Left cardiac atrium (tissue), 4 donors: ENCODE results near the gene PCOLCE2. TPM values are rescaled to one million over a fixed set of nuclear protein-coding genes. Genes with fewer than 3 reads are reported as not detected.

Experiments used
- ATAC-seq, 2 donors: fragments of 200-7000 bp; cut with Tn5 transposase; one replicate each; pipeline ENCODE4 v1.9.1; 2020; ENCODE audit warnings: mild to moderate bottlenecking in 2 of 2, moderate library complexity in 2 of 2
- DNase-seq: peaks from one replicate; pipeline ENCODE4 v3.0.0-alpha.2; 2020
- intact Hi-C, 2 donors: fragments of 100-400 bp; cut with DNase I; formaldehyde crosslinking; loops; one replicate each; pipeline versions ENCODE4 v1.14.1 to v1.15.1; 2022 to 2023
- total RNA-seq, 2 donors: library from RNA; stranded (reverse); fragmentation: NEBNext Ultra II Directional; extraction: Animal tissue kit (Norgen Biotek cat#: 25700); gene quantifications; one replicate each; pipeline ENCODE4 v1.2.1, GENCODE V29; 2021
- donor health status: DM: no; HTN: yes; CAD: no.
- donor health status: DM: no; HTN: yes; CAD: no; lungs with severe emphysema.
- donor health status: DM: yes; HTN: yes; CAD: no.
- donor health status: Dilated cardiomyopathy.

Gene PCOLCE2
- total RNA-seq, 2 donors from 2014 or later = 126 to 153 TPM

DNA sequence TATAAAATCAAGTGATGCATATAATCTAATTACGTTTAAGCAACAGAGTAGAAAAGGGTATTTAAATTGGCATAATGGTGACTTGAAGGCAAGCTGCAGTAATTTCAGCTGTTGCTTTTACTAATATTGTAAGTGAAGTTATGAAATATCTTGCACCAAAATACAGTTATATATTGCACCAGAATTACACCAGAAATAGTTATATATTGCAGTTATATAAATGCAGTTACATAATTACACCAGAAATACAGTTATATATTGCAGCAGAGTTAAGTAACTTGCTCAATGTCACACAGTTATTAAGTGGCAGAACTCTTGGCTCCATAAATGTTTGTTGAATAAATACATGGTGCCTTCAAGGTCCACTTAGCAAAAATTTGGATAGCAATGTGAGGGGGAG, 51.4 kb downstream of the PCOLCE2 start:
- intact Hi-C loops = no loop called here
- no peak for DNase-seq
- no peak for ATAC-seq

- DNase-seq = peak; percentile 83
- ATAC-seq = peak; percentile 95 to 96
- intact Hi-C loops = loop anchor here (2.0 to 10.0 kb wide), 3 partner anchors 163 to 244 kb away; no protein-coding TSS in a partner anchor
Observed at GRCh38 chr3:142828703-142829305, 60.1 kb downstream of the PCOLCE2 start.

DNA sequence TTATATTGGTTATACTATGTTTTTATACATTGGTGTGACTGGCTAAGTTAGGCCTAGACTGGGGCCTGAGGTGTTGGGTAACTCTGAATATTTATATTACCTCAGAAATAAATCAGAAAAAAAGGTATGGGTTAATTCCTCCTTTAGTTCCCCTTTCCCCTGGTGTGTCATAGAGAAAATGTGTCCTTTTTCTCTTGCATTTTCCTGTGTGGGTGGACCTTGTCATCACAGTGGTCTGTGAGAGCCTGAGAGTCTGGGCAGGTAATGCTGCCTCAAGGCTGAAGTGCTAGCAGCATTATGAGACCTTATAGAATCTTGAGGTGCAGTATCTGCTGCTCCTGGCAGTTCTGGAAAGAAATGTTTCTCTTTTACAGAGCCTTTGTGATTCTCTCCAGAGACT, 69.7 kb downstream of the PCOLCE2 start:
- ATAC-seq (no peak), DNase-seq (no peak)
- intact Hi-C loops = no loop called here

GRCh38 chr3:142818651-142819050, 70.2 kb downstream of the PCOLCE2 start:
- no peak for DNase-seq
- intact Hi-C loops = no loop called here
- ATAC-seq = no peak

- ATAC-seq (peak; percentile 76 to 82), DNase-seq (no peak)
- intact Hi-C loops = no loop called here
Observed at GRCh38 chr3:142817897-142818296, 71.0 kb downstream of the PCOLCE2 start.

DNA sequence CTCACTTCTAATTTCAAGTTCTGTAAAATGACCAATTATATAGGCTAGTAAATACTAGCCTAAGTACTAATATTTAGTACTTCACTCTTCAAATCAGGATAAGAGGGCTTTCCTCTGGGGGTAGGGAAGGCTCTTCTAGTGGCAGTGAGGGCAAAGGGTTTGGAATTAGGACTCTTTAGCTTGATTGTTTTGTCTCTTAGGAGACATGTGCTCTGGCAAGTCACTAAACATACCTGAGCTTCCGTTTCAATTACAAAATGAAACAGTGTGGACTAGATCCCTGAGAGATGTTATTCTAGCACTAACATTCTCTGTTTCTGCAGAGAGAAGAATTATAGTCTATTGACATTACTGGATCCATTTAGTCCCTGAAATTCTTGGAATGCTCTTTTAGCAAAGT, 71.5 kb downstream of the PCOLCE2 start:
- ATAC-seq (no peak), DNase-seq (no peak)
- intact Hi-C loops = no loop called here

DNA sequence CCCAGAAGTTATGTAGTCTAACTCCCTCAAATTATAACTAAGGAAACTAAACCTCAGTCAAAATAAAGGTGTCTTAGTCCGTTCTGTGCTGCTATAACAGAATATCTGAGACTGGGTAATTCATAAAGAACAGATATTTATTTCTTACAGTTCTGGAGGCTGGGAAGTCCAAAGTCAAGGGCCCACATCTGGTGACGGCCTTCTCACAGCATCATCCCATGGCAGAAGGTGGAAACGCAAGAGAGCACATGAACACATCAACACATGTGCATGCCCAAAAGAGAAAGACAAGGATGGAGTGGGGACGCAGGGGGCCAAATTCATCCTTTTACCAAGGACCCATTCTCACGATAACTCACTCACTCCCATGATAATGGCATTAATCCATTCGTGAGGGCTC, 73.1 kb downstream of the PCOLCE2 start:
- ATAC-seq = no peak
- intact Hi-C loops = no loop called here
- DNase-seq = no peak

DNA sequence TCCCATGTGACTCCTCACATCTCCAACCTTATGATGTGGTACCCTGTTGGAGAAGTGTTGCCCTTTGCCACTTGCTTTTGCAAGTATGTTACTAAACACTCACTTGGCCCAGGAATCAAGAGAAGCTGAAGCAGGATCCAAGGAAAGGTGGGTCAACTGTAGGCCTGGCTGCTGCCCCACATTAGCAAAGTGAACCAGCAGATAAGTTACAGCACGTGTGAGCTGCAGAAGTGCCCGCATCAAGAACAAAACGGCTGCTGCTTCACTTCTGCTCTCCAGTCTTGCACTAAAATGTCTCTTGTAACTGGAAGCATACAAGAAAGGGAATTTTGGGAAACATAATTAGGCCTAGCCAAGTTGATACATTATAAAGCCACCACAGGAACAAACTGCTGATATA, 79.6 kb downstream of the PCOLCE2 start:
- no peak for ATAC-seq
- intact Hi-C loops = no loop called here
- DNase-seq = no peak

DNA sequence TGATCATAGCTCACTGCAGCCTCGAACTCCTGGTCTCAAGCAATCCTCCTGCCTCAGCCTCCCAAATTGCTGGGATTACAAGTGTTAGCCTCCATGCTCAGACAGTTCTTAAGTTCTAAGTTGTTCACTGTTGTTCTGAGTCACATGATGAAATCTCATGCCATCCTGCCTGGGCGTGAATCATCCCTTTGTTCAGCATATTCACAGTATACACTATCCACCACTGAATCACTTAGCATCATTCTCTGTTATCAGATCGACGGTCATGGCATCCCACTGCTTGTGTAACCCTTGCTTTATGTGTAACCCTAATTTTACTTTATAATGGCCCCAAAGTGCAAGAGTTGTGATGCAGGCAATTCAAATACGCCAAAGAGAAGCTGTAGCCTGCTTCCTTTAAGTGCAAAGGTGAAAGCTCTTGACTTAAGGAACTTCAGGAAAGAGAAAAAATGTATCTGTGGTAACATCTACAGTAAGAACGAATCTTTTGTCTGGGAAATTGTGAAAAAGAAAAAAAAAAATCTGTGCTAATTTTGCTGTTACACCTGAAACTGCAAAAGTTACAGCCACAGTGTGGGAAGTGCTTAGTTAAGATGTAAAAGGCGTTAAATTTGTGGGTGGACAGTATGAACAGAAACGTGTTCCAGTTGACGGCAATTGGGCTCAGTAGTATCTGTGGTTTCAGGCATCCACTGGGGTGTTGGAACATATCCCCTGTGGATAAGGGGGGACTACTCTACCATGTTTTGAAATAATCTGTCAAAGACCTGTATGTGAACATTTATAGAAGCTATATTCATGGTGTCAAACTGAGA, 80.6 kb downstream of the PCOLCE2 start:
- ATAC-seq (peak in 1 of 2 donors; percentile 22), DNase-seq (no peak)
- intact Hi-C loops = no loop called here

DNA sequence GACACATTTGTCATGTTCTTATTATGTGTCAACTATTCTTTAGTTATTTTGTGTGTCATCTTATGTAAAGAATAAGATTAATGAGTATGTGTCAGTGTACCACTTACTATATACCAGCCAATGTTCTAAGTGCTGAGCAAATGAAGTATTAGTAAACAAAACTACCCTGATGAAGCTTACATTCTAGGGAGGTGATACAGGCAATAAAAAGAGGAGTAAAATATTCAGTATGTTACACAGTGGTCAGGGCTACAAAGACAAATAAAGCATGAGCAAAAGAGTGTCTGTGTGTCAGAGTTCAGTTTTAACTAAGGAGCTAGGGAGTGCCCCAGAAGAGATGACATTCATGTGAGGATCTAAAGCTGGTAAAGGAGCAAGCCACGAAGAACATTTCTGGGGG, 86.0 kb downstream of the PCOLCE2 start:
- intact Hi-C loops = no loop called here
- ATAC-seq = no peak
- no peak for DNase-seq

DNA sequence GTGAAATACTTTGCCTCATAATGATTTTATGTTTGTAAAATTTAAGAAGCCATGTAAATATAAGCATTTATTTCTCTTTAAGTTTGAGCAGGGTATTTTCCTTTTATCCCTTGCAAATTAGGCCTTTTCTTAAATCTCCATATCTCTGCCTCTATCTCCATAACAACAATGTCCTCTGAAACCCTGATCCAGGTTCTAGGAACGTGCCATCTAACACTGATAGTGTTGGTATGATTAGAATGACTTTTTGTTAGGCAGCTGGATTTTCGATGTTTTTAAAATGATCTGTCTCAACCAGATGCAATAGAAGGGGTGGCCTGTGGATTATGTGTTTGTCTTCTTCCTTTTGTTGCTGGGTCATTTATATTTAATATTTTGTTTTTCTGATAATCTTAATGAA, 87.1 kb downstream of the PCOLCE2 start:
- ATAC-seq = no peak
- DNase-seq = no peak
- intact Hi-C loops = no loop called here

- no peak for DNase-seq
- ATAC-seq = no peak
- intact Hi-C loops = no loop called here
Observed at GRCh38 chr3:142796823-142797222, 92.1 kb downstream of the PCOLCE2 start.

DNA sequence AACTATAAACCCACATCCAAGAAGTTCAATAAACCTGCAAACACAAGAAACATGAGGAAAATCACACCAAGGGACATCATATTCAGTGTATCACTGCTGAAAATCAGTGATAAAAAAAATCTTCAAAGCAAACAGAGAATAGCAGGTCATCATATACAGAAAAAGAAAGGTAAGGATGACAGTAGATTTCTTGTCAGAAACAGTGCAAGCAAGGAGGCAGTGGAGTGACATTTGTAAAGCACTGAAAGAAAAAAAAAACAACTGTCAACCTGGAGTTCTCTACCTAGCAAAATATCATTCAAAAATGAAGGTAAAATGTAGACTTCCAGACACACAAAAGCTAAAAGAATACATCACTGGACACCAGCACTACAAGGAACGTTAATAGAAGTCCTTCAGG, 93.6 kb downstream of the PCOLCE2 start:
- intact Hi-C loops = no loop called here
- DNase-seq = no peak
- ATAC-seq = no peak

DNA sequence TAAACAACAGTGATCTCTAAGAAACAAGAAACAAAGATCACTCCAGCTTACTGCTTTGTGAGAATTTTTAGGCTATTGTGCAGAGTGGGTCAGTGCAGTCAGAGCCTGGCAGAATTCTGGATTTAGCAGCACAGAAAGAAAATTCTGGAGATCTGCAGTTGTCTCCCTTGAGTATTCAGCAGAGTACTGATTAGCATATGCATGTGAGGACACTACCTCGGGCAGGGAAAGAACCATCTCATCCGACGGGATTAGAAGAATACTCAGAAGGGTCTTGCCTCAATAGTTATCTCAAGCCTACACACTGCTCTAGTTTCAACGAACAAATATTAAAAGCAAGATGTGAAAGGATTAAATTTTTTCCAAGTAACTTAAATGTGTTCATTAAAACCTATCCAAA, 94.4 kb downstream of the PCOLCE2 start:
- DNase-seq (no peak), ATAC-seq (no peak)
- intact Hi-C loops = no loop called here

DNA sequence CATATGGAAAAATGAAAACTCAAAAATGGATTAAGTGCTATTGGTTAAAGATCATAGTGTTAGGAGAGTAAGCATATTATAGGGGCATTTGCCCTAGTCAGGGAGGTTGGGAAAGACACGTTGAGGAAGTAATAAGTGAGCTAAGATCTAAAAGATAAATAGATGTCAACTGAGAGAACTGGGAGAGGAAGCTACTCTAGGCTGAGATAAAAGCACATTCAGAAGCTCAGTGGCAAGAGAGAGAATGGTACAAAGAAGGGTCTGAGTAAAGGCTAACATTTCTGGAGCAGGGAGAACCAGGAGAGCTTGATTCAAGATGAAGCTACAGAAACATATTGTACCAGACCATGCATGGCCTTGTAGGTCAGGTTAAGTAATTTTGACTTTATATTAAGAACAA, 101.2 kb downstream of the PCOLCE2 start:
- DNase-seq = no peak
- intact Hi-C loops = no loop called here
- no peak for ATAC-seq

DNA sequence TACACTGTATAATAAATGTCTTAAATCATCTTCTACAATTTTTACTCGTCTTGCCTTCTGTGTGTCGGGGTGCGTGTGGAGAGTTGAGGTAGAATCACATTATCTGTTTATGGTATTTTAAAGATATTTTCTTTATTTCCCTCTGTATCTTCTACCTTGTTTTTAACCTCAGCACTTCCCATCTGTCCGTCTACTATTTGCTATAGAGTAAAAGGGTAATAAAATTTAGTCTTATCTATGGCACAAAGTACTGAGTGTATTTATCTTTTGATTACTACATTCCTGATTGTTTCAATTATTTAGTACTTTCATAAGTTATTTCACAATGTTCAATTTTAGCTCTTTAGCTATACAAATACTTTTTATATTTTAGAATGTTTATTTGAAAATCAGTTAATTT, 102.9 kb downstream of the PCOLCE2 start:
- no peak for ATAC-seq
- no peak for DNase-seq
- intact Hi-C loops = no loop called here

DNA sequence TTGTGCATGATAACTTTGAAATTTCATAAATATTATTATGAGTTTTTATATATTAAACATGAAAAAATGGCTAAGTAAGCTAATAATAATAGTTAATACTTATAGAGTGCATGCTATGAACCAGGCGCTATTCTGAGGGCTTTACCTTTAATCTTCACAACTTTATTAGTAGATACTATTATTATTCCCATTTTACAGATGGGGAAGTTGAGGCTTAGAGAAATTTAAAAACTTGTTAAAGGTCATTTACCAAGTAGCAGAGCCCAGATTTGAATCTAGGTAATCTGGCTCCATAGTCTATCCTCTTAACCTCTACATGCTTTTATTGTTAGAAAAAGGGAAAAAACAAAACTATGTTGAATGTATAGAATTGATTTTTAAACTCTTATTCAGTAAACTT, 104.7 kb downstream of the PCOLCE2 start:
- no peak for ATAC-seq
- intact Hi-C loops = no loop called here
- DNase-seq = no peak

DNA sequence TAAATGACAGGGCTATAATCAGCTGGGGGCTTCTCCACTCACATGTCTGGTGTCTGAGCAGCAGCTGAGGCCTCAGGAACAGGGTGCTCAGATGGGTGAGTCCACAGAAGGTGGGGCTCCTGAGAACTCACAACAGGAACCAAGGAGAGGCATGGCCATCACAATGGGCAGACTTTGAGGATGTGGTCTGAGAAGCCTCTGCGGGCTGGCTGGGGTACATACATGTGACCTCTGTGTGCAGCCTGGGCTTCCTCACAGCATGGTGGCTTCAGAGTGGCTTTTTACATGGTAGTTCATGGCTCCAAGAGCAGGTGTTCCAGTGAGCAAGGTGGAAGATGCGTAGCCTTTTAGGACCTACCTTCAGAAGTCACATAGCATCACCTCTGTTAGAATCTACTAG, 106.3 kb downstream of the PCOLCE2 start:
- intact Hi-C loops = no loop called here
- ATAC-seq (no peak), DNase-seq (no peak)

- intact Hi-C loops = no loop called here
- ATAC-seq (no peak), DNase-seq (no peak)
Observed at GRCh38 chr3:142779591-142779990, 109.3 kb downstream of the PCOLCE2 start.

GRCh38 chr3:142778541-142778940, 110.3 kb downstream of the PCOLCE2 start:
- DNase-seq = no peak
- no peak for ATAC-seq
- intact Hi-C loops = no loop called here

GRCh38 chr3:142777927-142778326, 111.0 kb downstream of the PCOLCE2 start:
- intact Hi-C loops = no loop called here
- DNase-seq (no peak), ATAC-seq (no peak)
